SH-SY5Y (cell line): ENCODE results near the gene ABCC4.

Source experiments
- GATA2 ChIP-seq: IDR thresholded peaks from 2 replicates; pipeline ENCODE4 v1.6.1; 2011; ENCODE audit warnings: mild to moderate bottlenecking, low read depth, low read length
- GATA3 ChIP-seq: IDR thresholded peaks from 2 replicates; pipeline ENCODE4 v1.6.1; 2011; ENCODE audit warnings: low read depth, mild to moderate bottlenecking, low read length, moderate library complexity

- TF ChIP-seq GATA2 = no peak
- no peak for TF ChIP-seq GATA3
Observed at GRCh38 chr13:95083758-95084157, 217.5 kb downstream of the ABCC4 start.
